Measurements from ENCODE around the gene LDB1. TPM values are rescaled to one million over a fixed set of nuclear protein-coding genes. Genes with fewer than 3 reads are reported as not detected.

Gene LDB1, protein sequence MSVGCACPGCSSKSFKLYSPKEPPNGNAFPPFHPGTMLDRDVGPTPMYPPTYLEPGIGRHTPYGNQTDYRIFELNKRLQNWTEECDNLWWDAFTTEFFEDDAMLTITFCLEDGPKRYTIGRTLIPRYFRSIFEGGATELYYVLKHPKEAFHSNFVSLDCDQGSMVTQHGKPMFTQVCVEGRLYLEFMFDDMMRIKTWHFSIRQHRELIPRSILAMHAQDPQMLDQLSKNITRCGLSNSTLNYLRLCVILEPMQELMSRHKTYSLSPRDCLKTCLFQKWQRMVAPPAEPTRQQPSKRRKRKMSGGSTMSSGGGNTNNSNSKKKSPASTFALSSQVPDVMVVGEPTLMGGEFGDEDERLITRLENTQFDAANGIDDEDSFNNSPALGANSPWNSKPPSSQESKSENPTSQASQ
- total RNA-seq (10 to 100 TPM; 39.2 to 63.8 (median 56.3) TPM), polyA plus RNA-seq (10 to 100 TPM; 21.9 to 22.9 TPM)
- long read RNA-seq, donor 1, transcript LDB1-202 (11 exons, 2,089 nt): major isoform, 19 of 52 reads
- long read RNA-seq, donor 1, partial matches to known transcripts: 18 of 52 reads
- long read RNA-seq, donor 1, other reads (novel, unspliced or antisense): 15 of 52 reads
- long read RNA-seq, donor 2, transcript LDB1-202 (11 exons, 2,089 nt): major isoform, 13 of 80 reads
- long read RNA-seq, donor 2, partial matches to known transcripts: 61 of 80 reads
- long read RNA-seq, donor 2, other reads (novel, unspliced or antisense): 6 of 80 reads
- long read RNA-seq, donor 3, partial matches to known transcripts: 67 of 76 reads
- long read RNA-seq, donor 3, other reads (novel, unspliced or antisense): 8 of 76 reads

GRCh38 chr10:102120142-102120990, at the start of gene LDB1:
LDB1 (minus strand) TSS chr10:102120368; CDS start chr10:102120110, 258 bp downstream.
- no peaks in the 10 kb centered on the region for H3K36me3 ChIP-seq
- H3K4me1 ChIP-seq: peaks cover 11 to 59% (median 57%) of the 10 kb centered on the region in 9 donors
- WGBS, 2 donors: 0% methylated on average over 69 to 104 of the region's 104 CpGs
- DNase-seq (peak; percentile 83 to 86), ATAC-seq (peak; percentile 49 to 78 (median 67))
- H3K9me3 ChIP-seq: no peaks in the 10 kb centered on the region
- no peaks in the 10 kb centered on the region for H3K27me3 ChIP-seq
- intact Hi-C loops (cut with DNase I): loop anchor here in 1 of 10 donors (1.0 kb wide), 1 partner anchor 12 kb away; no protein-coding TSS in a partner anchor
- peak within 1 kb of the TSS; percentile 62 to 99 (median 90) for H3K4me3 ChIP-seq
- peak in 3 of 9 donors; percentile 10 to 41 (median 29) for TF ChIP-seq CTCF (IDR thresholded peaks at IDR 0.05)
- H3K27ac ChIP-seq: peak within 1 kb of the TSS; percentile 94 to 100 (median 97)

DNA sequence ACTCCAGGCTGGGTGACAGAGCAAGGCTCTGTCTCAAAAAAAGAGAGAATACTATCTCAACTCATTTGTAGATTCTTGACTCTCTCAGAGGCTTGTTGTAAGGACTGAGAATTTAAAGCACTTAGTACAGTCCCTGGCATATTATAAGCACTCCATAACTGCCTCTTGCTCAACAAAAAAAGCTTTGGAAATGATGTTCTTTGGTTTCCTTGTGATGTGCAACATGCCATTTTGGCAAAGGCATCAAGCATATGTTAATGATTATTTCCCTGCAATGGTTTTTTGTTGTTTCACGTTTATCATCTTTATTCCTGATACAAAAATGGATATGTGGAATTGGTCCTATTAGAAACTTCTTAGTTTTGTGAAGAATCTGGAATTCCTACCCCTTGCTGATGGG, 47.7 kb upstream of the LDB1 start:
- intact Hi-C loops (cut with DNase I): loop anchor here in 9 of 10 donors (1.0 to 10.0 kb wide), 10 partner anchors 57 to 417 kb away; partner anchors contain the start of genes ELOVL3 (in 5 of the 9) and NFKB2 (in 1 of the 9)
- H3K36me3 ChIP-seq: peaks cover 0 to 23% (median 11%) of the 10 kb centered on the region in 9 donors
- H3K9me3 ChIP-seq: no peaks in the 10 kb centered on the region
- no peak for TF ChIP-seq CTCF (IDR thresholded peaks at IDR 0.05)
- ATAC-seq (no peak), DNase-seq (no peak)
- no peaks in the 10 kb centered on the region for H3K27me3 ChIP-seq
- H3K4me1 ChIP-seq: peaks cover 0 to 12% (median 4%) of the 10 kb centered on the region in 9 donors
- H3K27ac ChIP-seq: no peak overlapping the region
- H3K4me3 ChIP-seq: no peak overlapping the region
- WGBS, 2 donors: 57 to 62% methylated on average over 1 of the region's 1 CpG

DNA sequence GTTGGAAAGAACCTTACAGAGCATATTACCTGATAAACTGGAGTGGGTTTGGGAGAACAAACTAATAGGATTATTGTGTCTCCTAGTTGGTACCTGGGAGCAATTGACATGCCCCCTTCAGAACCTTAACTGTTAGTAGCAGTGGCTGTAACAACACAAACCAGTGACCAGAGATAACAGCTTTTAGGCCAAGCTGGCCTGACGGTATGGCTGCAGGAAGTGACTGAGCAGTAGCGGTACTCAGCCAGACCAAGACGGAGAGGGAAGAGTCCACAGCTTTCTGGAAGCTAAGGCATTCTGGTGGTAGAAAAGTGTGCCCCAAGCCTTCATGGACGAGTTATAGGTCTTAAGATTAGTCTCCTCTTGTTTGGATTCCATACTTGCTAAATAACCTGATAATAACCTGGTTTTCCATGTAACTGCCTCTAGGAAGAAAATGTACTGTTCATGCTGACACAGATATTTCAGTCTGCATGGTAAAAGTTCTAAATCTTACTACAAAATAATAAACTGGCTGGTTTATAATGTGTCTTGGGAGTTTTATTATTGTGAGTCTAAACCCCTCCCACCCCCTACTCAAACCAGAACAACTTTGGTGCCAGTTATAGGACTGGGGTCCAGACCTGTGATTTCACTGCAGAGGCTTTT, 43.3 kb upstream of the LDB1 start:
- Histone ChIP-seq H3K27me3 (no peaks in the 10 kb centered on the region), H3K9me3 (no peaks in the 10 kb centered on the region), H3K4me1 (no peaks in the 10 kb centered on the region), H3K36me3 (peaks cover 12 to 67% (median 52%) of the 10 kb centered on the region in 9 donors), H3K27ac (no peak overlapping the region), H3K4me3 (no peak overlapping the region)
- ATAC-seq (no peak), DNase-seq (no peak)
- intact Hi-C loops (cut with DNase I): loop anchor here in 3 of 10 donors (10.0 kb wide), 4 partner anchors 61 to 421 kb away; partner anchors contain the start of gene ELOVL3 (in 1 of the 3)
- TF ChIP-seq CTCF (IDR thresholded peaks at IDR 0.05): no peak
- 68 to 69% methylated on average over 4 of the region's 4 CpGs for WGBS, 2 donors
